AG10803 (cell line): ENCODE data around the gene EYA4.

Source experiments
- DNase-seq: peaks from one replicate; pipeline ENCODE4 v3.0.0; 2010; ENCODE audit warnings: low read depth
- H3K4me3 ChIP-seq: 2 replicates; pipeline ENCODE4 v1.5.1; 2011; ENCODE audit warnings: mild to moderate bottlenecking, low read length, control low read depth
- CTCF ChIP-seq: conservative IDR thresholded peaks from 2 replicates; pipeline ENCODE4 v1.5.1; 2011; ENCODE audit warnings: mild to moderate bottlenecking, low read length, control low read depth, inconsistent platforms

EYA4 gene

GRCh38 chr6:133467982-133468380 lies 226.8 kb downstream of the EYA4 start:
- TF ChIP-seq CTCF, result no peak
- no peak for DNase-seq
- H3K4me3 ChIP-seq, result no peak overlapping the region

DNA sequence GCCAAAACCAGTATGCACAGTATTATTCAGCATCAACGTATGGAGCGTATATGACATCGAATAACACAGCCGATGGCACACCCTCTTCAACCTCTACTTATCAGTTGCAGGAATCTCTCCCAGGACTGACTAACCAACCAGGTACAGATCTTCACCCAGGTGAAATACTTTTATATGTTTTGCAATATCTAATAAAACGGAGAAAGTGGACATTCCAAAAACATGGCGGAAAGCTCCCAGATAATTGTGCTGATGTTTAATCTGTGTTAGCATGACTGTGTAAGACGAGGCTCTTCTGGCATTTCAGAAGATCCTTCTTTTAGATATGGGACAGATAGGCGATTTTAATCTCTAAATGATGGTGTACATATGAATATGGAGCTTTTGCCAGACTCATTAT lies 227.4 kb downstream of the EYA4 start:
- no peak for DNase-seq
- no peak for TF ChIP-seq CTCF
- H3K4me3 ChIP-seq, result no peak overlapping the region

DNA sequence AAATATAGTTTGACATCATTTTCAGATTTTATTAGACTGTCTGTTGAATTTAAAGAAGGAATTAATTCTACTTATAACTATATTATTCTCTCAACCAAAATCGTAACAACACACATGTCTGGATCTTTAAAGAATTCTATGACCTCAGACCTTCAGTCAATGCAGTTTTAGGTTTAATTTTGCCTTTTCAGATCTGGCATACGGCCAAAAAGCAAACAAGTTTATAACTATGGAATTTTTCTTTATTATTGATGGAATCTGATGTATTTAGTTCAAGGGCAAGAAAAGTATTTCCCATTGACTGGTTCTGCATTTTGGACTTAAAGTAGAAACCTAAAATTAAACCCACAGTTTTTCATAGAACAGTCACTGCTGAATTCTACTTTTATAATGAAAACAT lies 233.4 kb downstream of the EYA4 start:
- DNase-seq, result no peak
- no peak for TF ChIP-seq CTCF
- no peak overlapping the region for H3K4me3 ChIP-seq

DNA sequence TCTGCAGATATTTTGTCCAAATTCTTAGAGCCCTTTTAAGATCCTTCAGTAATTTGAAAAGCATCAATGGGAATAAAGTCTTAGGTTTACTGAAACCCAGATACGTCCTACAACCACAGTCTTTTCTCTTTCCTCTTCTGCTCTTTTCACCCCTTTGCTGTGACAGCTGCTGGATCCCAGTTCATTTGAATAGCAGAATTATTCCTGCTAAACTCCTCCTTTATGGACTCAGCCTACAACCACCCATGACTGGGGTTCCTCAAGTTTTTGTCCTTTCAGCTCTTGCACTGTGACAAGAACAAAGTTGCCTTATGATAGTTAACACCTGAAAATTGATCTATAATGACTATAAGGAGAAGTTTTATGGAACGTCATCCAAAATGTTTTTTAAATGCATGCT lies 237.5 kb downstream of the EYA4 start:
- TF ChIP-seq CTCF, result no peak
- DNase-seq, result no peak

GRCh38 chr6:133487174-133487573 lies 246.0 kb downstream of the EYA4 start:
- no peak for TF ChIP-seq CTCF
- H3K4me3 ChIP-seq, result no peak overlapping the region
- no peak for DNase-seq

More for the DNA sequence above, 237.5 kb downstream of the EYA4 start:
- no peak overlapping the region for H3K4me3 ChIP-seq

- no peak for TF ChIP-seq CTCF
- DNase-seq, result no peak
- H3K4me3 ChIP-seq, result no peak overlapping the region
Measured at GRCh38 chr6:133495205-133495903, 254.2 kb downstream of the EYA4 start.

DNA sequence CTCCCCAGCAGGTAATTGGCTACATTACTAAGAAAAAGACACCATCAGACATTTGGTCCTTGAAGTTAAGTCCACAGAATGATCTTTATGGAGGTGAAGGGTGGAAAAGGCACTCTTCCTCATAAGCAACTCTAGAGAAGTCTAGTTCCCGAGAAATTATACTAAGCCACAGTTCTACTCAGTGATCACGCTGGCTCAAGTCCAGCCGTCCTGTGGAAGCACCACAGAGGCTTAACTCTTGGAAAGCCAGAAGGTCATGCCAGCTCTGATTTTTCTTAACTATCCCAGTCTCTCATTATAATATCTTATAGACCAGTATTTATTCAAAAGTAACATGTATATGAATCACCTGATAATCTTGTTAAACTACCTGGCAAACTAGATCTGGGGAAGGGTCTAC lies 258.5 kb downstream of the EYA4 start:
- no peak overlapping the region for H3K4me3 ChIP-seq
- DNase-seq, result no peak
- no peak for TF ChIP-seq CTCF
